Common myeloid progenitor, CD34-positive (primary cell): ENCODE data around the gene SPTLC1.

ENCODE experiments used
- CTCF ChIA-PET: fragments of 350-600 bp; sonication (Branson Sonifier 250); formaldehyde crosslinking; loops from one replicate; lab custom pipeline; 2021; ENCODE audit warnings: antibody characterized with exemption; lab: Charles Lee
- POLR2A ChIA-PET: fragments of 350-600 bp; sonication (Branson Sonifier 250); formaldehyde crosslinking; loops from one replicate; lab custom pipeline; 2021; ENCODE audit warnings: antibody characterized with exemption; lab: Charles Lee
- DNase-seq, 3 donors: peaks; one replicate each; pipeline versions ENCODE4 v3.0.0 to v3.0.0-alpha.2; 2013
- H3K27ac ChIP-seq, 2 experiments: 1 replicate in 1 of 2; 2 replicates in 1 of 2; pipeline ENCODE4 v1.7.0; 2013; ENCODE audit warnings: inconsistent platforms in 2 of 2, low read length in 2 of 2, mild to moderate bottlenecking in 2 of 2, low read depth in 1 of 2, moderate library complexity in 1 of 2; ENCODE audit not compliant: severe bottlenecking in 2 of 2, insufficient read depth in 1 of 2, poor library complexity in 1 of 2
- H3K27me3 ChIP-seq, 5 experiments: replicated peaks in 2 of 5; 1 replicate in 3 of 5; 2 replicates in 2 of 5; pipeline versions ENCODE4 v1.6.1 to v1.7.0; 2013; ENCODE audit warnings: low read length in 4 of 5, mild to moderate bottlenecking in 2 of 5, moderate library complexity in 2 of 5, inconsistent platforms in 1 of 5; ENCODE audit not compliant: insufficient read depth in 5 of 5, control insufficient read depth in 4 of 5
- H3K36me3 ChIP-seq, 4 experiments: 1 replicate in 2 of 4; 2 replicates in 2 of 4; pipeline versions ENCODE4 v1.6.1 to v1.7.0; 2013; ENCODE audit warnings: low read length in 3 of 4, control low read depth in 1 of 4, mild to moderate bottlenecking in 1 of 4; ENCODE audit not compliant: control insufficient read depth in 4 of 4, insufficient read depth in 4 of 4
- H3K4me1 ChIP-seq, 4 experiments: 1 replicate in 3 of 4; 2 replicates in 1 of 4; pipeline versions ENCODE4 v1.6.1 to v1.7.1; 2013; ENCODE audit warnings: low read length in 3 of 4, mild to moderate bottlenecking in 3 of 4, control low read depth in 1 of 4, inconsistent platforms in 1 of 4, moderate library complexity in 1 of 4; ENCODE audit not compliant: control insufficient read depth in 4 of 4, insufficient read depth in 4 of 4; ENCODE audit errors: control extremely low read depth in 1 of 4
- H3K4me3 ChIP-seq, 7 experiments: 1 replicate in 4 of 7; 2 replicates in 3 of 7; pipeline versions ENCODE4 v1.5.1 to v1.7.0; 2013; ENCODE audit warnings: mild to moderate bottlenecking in 7 of 7, low read length in 6 of 7, moderate library complexity in 6 of 7, inconsistent platforms in 2 of 7, low read depth in 2 of 7, control low read depth in 1 of 7; ENCODE audit not compliant: insufficient read depth in 4 of 7, control insufficient read depth in 1 of 7; ENCODE audit errors: extremely low read depth in 1 of 7
- H3K9me3 ChIP-seq, 5 experiments: 1 replicate in 4 of 5; 2 replicates in 1 of 5; pipeline versions ENCODE4 v1.6.1 to v1.7.1; 2013; ENCODE audit warnings: low read length in 4 of 5, mild to moderate bottlenecking in 2 of 5, inconsistent platforms in 1 of 5, low read depth in 1 of 5, moderate library complexity in 1 of 5; ENCODE audit not compliant: control insufficient read depth in 4 of 5, insufficient read depth in 2 of 5; ENCODE audit errors: control extremely low read depth in 1 of 5
- WGBS: methylation state at CpG from one replicate; pipeline ENCODE4 v1.1.5; 2013; ENCODE audit not compliant: insufficient coverage; 5-methylcytosine and 5-hydroxymethylcytosine counted together

SPTLC1 gene

GRCh38 chr9:92094655-92095054 lies 20.6 kb downstream of the SPTLC1 start:
- CTCF ChIA-PET = no interaction called here
- no peaks in the 10 kb centered on the region for H3K27me3 ChIP-seq
- WGBS = 93% methylated on average over 4 of the region's 4 CpGs
- H3K4me1 ChIP-seq = peaks cover 0 to 16% (median under 1%) of the 10 kb centered on the region in 4 experiments
- no peak overlapping the region for H3K27ac ChIP-seq
- peak in 2 of 3 donors; percentile 20 to 30 for DNase-seq
- H3K9me3 ChIP-seq = peaks cover 0 to 2% (median 0%) of the 10 kb centered on the region in 5 experiments
- H3K4me3 ChIP-seq = no peak overlapping the region
- POLR2A ChIA-PET = no interaction called here
- peaks cover 6 to 18% (median 11%) of the 10 kb centered on the region in 4 experiments for H3K36me3 ChIP-seq

DNA sequence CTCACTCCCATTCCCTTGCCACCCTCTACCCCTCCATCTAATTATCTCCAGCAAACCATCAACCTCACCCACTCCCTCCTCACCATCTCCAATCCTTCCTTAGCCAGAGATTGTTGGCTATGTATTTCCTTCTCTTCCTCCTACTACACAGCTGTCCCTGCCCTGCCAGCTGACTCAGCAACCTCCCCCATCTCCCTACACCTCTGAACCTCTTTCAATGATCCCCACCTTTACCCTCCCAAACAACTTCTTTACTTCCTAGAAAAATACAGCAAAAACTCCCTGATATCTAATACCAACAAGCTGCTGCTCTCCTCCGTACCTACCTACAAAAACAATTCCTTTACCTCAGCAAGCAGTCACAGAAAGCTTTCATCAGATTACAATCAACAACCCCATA lies 37.3 kb downstream of the SPTLC1 start:
- peaks cover 25 to 62% (median 41%) of the 10 kb centered on the region in 4 experiments for H3K36me3 ChIP-seq
- ChIA-PET POLR2A (interaction anchor here (0.6 kb wide), 1 partner anchor 11 kb away, joined by 4 read pairs; no protein-coding TSS in a partner anchor), CTCF (no interaction called here)
- WGBS = 100% methylated on average over 1 of the region's 1 CpG
- H3K9me3 ChIP-seq = peaks cover 0 to 3% (median 0%) of the 10 kb centered on the region in 5 experiments
- DNase-seq = no peak
- H3K27ac ChIP-seq = no peak overlapping the region
- peaks cover 0 to 3% (median 1%) of the 10 kb centered on the region in 4 experiments for H3K4me1 ChIP-seq
- H3K4me3 ChIP-seq = no peak overlapping the region
- no peaks in the 10 kb centered on the region for H3K27me3 ChIP-seq

DNA sequence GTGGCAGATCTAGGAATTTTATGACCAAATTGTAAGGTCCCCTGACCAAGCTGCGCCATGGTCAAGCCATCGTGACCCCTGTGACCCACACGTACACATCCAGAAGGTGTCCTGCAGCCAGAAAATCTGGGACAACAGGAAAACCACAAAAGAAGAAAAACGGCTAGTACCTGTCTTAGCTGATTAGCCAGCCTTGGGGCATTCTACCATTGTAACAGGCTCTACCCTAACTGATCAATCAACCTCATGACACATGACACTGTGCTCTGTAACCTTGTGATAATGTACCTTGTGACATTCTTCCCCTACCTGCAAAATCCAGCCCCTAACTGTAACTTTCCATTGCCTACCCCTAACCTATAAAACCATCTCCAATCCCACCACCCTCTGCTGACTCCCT lies 43.6 kb downstream of the SPTLC1 start:
- Histone ChIP-seq H3K9me3 (peaks cover 0 to 3% (median 0%) of the 10 kb centered on the region in 5 experiments), H3K36me3 (peaks cover 25 to 71% (median 50%) of the 10 kb centered on the region in 4 experiments), H3K4me1 (no peaks in the 10 kb centered on the region), H3K27me3 (no peaks in the 10 kb centered on the region), H3K27ac (no peak overlapping the region), H3K4me3 (no peak overlapping the region)
- ChIA-PET CTCF (no interaction called here), POLR2A (no interaction called here)
- DNase-seq = no peak
- 100% methylated on average over 3 of the region's 4 CpGs for WGBS

- H3K27ac ChIP-seq = no peak overlapping the region
- DNase-seq = no peak
- CTCF ChIA-PET = interaction anchor here (0.8 kb wide), 1 partner anchor 10 kb away, joined by 3 read pairs; no protein-coding TSS in a partner anchor
- no peak overlapping the region for H3K4me3 ChIP-seq
- peaks cover 7 to 30% (median 9%) of the 10 kb centered on the region in 5 experiments for H3K9me3 ChIP-seq
- WGBS = 98% methylated on average over 4 of the region's 5 CpGs
- H3K4me1 ChIP-seq = no peaks in the 10 kb centered on the region
- POLR2A ChIA-PET = no interaction called here
- peaks cover 30 to 76% (median 53%) of the 10 kb centered on the region in 4 experiments for H3K36me3 ChIP-seq
- H3K27me3 ChIP-seq = no peaks in the 10 kb centered on the region
These were observed 49.0 kb downstream of the SPTLC1 start for GRCh38 chr9:92066168-92066567.

DNA sequence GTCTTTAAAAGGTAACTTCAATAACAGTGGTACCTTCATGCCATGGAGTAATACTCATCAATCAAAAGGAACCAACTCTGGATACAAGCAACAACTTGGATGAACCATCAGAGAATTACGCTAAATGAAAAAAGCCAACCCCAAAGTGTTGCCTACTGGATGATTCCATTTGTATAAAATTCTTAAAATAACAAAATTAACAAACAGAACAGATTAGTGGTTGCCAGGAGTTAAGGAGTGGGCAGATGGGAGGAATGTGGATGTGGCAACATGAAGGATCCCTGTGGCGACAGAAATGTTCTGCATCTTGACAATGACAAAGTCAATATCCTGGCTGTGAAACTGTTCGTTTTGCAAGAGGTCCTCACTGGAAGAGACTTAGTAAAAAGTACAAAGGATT lies 50.5 kb downstream of the SPTLC1 start:
- DNase-seq = no peak
- CTCF ChIA-PET = no interaction called here
- H3K9me3 ChIP-seq = peaks cover 9 to 39% (median 15%) of the 10 kb centered on the region in 5 experiments
- no peaks in the 10 kb centered on the region for H3K27me3 ChIP-seq
- WGBS = 100% methylated on average over 1 of the region's 3 CpGs
- POLR2A ChIA-PET = no interaction called here
- no peak overlapping the region for H3K27ac ChIP-seq
- H3K4me3 ChIP-seq = no peak overlapping the region
- H3K36me3 ChIP-seq = peaks cover 34 to 65% (median 47%) of the 10 kb centered on the region in 4 experiments
- H3K4me1 ChIP-seq = no peaks in the 10 kb centered on the region

GRCh38 chr9:92061184-92061583 lies 54.0 kb downstream of the SPTLC1 start:
- no peaks in the 10 kb centered on the region for H3K27me3 ChIP-seq
- no CpG with 5 or more reads among the region's 2 CpGs for WGBS

GRCh38 chr9:92059661-92060060 lies 55.6 kb downstream of the SPTLC1 start:
- 90% methylated on average over 3 of the region's 3 CpGs for WGBS
- Histone ChIP-seq H3K4me1 (no peaks in the 10 kb centered on the region), H3K4me3 (no peak overlapping the region), H3K9me3 (peaks cover 9 to 39% (median 15%) of the 10 kb centered on the region in 5 experiments), H3K27ac (no peak overlapping the region), H3K36me3 (peaks cover 16 to 64% (median 37%) of the 10 kb centered on the region in 4 experiments), H3K27me3 (no peaks in the 10 kb centered on the region)
- POLR2A ChIA-PET = no interaction called here
- no peak for DNase-seq
- CTCF ChIA-PET = no interaction called here

More at GRCh38 chr9:92061184-92061583, 54.0 kb downstream of the SPTLC1 start:
- H3K9me3 ChIP-seq = peaks cover 9 to 39% (median 15%) of the 10 kb centered on the region in 5 experiments
- DNase-seq = peak in 2 of 3 donors; percentile 36 to 49
- H3K27ac ChIP-seq = no peak overlapping the region
- H3K4me1 ChIP-seq = no peaks in the 10 kb centered on the region
- H3K4me3 ChIP-seq = no peak overlapping the region
- ChIA-PET POLR2A (no interaction called here), CTCF (no interaction called here)
- peaks cover 21 to 64% (median 41%) of the 10 kb centered on the region in 4 experiments for H3K36me3 ChIP-seq
